ENCODE data around the gene COL27A1. TPM values are rescaled to one million over a fixed set of nuclear protein-coding genes. Genes with fewer than 3 reads are reported as not detected.
"Not testable (repeated sequence)": the region's sequence is repeated elsewhere in the genome, so short reads cannot be mapped to it uniquely, and the experiment has no call there.

The COL27A1 gene
- polyA plus RNA-seq, 10 donors, result 23.5 to 47.3 (median 33.0) TPM

DNA sequence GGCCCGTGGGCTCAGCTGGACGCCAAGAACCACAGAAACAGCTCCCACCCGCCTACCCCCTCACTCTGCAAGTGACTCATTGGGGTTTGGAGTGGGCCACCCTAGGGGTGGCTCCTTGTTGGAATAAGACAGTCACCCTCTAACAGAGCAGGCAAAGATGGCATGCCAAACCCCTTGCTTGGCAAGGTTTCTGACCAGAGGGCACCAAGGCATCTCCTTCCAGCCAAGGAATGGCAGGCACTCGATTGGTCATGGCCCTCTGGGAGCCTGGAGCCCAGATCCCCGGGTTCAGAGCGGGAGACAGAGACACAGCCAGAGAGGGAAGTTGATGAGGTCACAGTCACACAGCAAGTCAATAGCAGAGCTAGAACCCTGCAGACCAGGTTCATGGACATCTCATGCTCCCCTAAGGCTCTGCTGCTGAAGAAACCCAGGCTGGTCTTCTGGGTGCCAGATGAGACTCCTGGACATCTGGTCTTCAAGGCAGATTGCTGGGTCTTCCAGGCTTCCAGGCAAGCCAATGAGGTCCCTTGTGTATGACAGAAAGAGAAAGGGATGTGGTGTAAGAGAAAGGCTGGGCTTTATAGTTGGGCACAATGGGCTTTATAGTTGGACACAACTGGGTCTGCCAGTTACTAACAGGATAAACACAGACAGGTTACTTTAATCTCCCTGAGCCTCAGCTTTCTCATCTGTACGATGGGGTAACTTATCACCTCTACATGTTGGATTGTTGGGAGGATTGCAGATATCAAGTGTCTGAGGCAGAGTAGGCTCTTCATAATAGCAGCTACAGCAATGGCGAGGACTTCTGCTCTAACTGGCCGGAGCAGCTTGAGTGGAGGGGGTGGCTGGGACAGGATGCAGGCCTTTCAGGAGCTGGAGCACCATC is 33.0 kb upstream of the COL27A1 start:
- no peak for DNase-seq

DNA sequence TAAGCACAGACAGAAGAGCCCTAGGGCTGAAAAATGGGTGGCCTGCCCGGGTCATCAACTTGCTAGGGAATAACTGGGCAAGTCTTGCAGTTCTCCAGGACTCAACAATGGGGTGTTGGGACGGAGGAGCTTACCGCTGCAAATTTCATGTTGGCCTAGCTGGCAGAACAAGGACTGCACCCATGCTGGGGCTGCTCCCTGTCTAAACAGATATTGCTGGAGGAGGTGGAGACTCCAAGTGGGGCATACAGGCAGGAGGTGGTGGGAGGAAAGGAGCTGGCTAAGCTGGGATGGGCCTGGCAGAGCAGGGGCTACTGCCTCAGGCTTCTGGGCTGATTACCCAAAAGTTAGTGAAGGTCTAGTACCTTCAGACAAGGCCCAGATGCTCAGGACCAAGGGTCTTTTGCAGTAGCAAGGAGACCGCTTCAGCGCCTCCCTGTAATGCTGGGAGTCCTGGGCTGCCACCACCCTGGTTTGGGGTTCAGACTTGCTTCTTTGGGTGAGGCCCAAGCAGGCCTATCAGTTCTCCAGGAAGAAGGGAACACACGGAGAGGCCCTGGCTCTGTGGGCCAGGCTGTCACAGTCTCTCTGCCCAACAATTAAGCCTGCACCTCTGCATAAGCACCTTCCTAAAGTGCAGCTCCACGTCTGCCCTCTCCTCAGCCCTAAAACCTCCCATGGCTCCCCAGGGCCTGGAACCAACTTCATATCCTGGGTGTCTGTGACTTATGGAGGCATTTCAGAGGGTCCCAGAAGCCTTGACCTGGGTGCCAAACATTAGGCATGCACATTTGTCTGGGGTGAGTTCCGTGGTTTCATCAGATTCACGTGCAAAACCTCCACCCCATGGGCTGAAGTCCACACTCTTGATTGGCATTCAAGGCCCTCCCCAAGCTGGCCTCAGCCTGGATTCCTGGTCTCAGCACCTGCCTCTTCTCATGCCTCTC is 32.0 kb upstream of the COL27A1 start:
- no peak for DNase-seq

DNA sequence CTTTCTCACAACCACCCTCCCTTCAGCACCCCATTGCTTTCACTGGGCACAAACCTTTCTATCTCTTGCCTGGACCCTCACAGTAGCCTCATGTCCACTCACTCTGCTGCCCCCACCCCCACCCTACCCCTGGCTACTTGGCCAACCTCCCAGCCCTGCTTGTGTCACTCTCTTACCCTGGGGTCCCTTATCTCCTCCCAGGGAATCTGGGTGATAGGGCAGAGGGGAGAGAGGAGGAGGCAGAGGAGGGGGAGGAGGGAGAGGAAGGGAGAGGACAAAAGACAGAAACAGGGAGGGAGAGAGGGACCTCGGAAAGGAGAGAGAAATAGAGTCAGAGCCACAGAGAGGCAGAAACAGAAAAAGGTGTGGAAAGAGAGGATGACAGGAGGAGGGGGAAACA is 31.2 kb upstream of the COL27A1 start:
- no peak for DNase-seq

DNA sequence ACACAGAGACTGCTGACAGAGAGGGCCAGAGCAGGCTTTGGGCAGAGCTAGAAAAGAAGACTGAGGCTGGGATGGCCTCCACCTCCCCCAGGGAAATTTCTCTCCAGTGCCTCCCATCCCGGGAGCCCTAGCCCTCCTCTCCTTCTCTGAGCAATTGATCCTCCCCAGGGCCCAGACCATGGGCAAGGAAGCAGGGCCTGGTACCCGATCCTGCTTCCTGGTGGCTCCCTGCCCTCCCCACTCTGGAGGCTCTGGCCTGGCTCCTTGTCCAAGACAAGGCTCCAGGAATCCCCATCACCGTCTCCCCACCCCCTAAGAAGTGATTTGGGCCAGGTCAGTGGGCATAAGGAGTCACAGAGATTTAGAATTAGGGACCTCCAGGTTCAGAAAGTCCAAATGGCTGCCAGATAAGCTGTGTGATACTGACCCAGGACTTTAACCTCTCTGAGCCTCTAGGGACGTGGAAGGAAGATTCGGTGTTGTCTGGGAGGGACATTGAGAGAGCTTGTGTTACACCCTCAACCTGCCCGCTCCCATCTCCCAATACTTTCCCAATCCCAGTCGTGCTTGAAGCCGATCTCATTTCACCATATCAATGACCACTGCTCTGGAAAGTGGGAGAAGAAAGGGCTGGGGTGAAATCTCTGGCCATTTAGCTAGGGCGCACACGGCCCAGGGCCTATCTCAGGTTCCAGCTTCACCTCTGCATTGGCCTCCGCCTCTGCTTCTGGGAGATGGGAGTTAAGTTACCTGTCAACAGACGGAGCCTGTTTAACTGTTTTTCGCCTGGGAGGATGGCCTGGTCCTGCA is 30.5 kb upstream of the COL27A1 start:
- no peak for DNase-seq

DNA sequence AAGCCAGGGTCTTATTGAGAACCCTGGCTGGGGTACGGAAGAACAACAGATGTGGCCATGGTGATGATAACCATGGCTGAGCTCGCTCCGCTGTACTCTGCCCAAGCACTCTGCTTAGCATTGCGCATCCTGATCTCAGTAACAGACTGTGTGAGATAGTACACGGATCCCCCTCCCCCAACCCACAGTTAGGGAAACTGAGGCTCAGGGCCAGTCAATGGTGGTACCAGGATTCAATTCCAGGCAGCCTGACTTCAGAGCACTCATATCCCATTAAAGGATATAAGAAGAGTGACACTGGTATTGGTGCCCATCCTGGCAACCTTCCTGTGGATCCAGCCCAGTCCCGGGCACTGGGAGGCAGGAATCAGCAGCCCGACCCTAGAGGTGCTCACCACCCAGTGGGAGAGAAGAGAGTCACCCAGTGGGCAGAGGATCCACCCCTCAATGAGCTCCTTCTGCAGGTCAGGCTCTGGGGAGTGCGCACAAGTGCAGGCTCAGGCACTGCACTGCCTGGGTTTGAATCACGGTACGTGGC is 29.8 kb upstream of the COL27A1 start:
- no peak for DNase-seq

DNA sequence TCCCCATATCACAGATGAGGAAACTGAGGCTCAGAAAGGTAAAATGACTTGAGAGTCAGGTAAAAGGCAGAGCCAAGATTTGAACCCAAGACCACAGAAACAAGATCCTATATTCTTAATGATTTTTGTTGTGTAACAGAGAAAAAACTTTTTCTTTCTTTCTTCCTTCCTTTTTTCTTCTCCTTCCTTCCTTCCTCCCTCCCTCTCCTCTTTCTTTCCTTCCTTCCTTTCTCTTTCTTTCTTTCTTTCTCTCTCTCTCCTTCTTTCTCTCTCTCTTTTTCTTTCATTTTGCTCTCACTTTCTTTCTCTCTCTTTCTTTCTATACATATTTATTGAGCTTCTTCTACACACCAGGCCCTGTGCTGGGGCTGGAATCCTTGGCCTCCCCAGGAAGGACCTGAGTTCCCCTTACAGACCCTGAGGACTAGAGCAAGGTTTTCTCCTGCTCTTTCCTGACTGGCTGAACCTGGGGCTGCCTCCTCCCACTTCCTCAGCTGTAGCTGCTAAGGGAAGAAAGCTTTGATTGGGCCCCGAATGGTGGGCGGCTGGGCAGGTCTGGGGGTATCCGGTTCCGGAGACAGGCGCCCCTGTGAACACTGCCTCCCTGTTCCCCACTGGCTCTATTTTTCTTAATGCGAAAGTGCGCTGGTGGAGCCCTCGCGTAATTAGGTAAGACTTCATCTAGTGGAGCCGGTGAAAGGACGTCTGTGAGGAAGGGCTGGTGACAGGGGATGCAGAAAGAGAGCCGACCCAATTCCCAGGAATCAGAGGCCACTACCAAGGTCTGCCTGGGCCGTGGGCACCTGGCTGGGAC is 28.9 kb upstream of the COL27A1 start:
- DNase-seq, result no peak

DNA sequence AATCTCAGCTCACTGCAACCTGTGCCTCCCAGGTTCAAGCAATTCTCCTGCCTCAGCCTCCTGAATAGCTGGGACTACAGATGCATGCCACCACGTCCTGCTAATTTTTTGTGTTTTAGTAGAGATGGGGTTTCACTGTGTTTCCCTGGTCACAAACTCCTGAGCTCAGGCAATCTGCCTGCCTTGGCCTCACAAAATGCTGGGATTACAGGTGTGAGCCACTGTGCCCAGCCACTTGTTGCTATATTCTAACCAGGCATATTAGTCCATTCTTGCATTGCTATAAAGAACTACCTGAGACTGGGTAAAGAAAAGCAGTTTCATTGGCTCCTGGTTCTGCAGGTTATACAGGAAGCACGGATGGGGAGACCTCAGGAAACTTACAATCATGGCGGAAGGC is 26.6 kb upstream of the COL27A1 start:
- not testable (repeated sequence) for DNase-seq

DNA sequence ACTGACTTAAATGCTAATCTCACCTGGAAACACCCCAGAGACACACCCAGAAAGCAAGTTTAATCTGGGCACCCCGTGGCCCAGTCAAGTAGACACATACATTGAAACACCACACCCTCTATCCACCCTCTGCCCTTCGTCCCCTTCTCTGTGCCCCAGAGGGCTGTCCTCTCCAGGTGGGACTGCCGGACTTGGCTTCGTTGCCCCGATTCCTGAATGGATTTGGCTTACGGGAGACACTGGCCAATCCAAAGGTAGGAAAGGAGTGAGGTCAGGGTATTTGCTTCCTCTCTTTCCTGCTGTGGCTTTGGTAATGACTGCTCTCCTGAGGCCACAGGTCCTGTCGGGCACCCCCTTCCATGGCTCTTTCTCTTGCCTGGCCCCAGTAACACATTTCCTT is 25.2 kb upstream of the COL27A1 start:
- DNase-seq, result no peak

DNA sequence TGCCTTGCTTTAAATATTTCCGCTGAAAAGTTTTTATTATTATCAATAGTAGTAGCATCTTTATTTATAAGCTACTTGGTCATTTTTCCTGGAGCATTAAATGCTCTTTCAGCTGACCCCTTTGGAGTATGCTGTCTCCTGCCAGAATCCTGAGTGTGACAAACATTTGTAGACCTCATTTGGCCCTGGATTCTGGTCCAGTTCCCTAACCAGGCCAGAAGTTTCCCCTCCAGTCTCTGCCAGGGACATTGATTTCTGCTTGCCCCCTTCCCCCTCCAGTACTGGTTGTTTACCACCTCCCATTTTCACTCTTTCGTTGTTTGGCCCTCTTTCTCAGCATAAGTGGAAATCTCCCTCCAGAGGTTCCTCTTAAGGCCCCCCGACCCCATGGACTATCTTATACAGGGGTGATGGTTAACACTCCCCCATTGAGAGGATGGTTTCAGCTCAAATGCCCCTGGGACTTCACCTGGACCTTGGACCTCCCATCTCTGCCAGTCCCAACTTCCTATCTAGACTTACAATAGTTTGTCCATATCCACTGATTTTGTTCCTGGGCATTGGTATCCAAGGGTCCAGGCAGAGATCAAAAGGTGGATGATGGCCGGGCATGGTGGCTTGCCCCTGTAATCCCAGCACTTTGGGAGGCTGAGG is 24.6 kb upstream of the COL27A1 start:
- no peak for DNase-seq

DNA sequence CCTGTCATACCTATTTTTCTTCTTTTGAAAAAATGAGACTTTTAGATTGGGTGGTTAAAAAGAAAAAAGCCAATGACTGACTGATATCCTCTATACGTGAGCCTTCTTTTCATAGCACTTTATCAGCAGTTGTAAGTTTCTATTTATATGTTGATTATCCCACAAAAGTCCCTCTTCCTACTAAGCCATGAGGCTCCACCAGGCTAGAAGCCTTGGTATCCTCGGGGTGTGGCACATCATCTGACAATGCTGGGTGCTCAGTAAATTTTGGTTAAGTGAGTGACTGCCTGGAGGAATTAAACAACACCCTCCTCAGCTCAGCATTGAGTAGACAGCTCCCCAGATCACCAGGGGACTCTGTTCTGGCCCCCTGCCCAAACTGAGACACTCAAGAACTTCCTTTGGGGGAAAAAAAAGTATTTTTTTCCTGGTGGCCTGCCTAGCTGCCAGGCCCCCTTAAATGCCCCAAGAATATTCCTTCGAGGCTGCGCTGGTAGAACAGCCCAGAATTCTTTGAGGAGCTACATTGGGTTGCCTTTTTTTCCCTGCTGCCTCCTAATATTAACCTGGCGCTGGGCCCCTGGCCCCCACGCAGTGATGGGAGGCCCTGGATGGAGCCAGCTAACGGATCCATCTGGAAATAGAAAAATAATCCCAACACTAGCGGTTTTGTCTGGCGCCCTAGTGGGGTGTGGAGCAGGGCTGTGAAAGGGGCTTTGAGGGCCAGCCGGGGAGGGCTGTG is 23.4 kb upstream of the COL27A1 start:
- DNase-seq, result peak in 1 of 3 donors; percentile 65

DNA sequence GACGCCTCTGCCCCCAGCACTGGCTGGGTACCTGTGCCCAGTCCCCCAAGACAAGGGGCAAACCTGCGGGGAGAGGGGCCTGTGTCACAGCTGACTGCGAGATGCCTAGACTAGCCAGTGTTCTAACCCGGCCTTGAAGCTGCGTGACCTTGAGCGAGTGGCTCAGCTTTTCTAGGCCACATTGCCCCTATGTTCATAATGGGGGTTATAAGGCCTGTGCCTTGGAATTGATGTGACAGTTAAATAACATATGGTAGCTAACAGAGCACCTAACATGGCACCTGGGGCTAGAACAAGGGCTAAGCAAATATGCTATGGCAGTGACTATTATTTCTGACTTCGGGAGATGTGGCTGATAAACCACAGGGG is 22.8 kb upstream of the COL27A1 start:
- DNase-seq, result no peak

DNA sequence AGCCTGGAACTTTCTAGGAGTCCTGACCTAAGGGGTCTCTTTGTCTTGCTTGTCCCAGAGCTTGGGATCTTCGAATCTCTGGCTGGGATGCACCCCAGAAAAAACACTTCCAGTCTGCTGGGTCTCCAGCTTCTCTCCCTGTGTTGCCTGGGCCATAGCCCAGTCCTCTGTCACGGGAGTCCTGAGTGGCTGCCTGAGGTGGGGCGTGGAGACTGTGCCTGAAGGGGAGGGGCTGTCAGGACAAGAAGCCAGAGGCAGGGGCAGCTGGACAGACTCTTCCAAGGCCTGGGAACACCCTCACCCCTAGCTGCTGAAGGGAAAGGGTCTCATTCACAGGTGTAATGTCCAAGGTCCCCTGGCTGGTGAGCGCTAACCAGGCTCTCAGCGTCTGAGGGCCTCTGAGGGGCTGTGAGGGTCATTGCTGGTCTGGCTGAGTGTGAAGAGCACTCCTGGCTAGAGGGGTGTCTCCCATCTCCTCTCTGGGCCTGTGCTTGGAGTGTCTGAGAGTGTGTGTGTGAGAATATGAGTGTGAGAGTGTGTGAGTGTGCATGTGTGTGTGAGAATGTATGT is 20.4 kb upstream of the COL27A1 start:
- DNase-seq, result no peak

DNA sequence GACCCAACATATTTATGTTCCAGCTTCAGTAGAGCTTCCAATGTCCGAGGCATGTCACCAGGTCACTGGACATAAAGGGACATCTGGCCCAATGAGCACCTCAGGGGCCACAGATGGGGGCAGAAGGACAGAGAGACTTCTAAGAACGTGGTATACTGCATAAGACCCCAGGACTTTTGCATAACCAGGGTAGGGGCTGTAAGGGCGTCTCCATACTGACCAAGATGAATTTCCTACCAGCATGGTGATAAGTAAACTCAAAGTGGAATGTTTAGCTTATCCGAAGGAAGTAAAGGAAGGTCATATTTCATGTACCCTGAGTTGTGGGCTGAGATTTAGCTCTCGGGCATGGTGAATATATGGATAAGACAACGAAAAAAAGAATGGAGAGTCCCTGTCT is 17.5 kb upstream of the COL27A1 start:
- no peak for DNase-seq

DNA sequence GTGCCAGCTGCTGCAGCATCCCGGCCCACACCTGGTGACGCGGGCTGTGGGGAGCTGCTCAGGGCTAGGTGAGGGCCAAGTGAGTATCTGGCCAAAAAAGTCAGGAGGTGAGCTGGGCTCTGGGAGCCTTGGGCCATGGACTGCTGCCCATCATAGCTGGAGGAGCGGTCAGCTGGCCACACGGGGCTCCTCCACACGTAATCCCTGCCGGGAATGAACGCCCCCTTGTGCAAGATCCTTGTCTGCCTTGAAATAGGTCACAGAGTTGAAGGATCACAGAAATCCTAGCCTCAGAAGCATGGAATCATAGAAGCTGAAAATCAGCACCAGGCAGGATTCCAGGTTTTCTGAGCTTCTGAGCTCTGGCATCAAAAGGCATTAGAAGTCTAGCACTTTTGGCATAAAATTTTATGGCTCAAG is 16.8 kb upstream of the COL27A1 start:
- no peak for DNase-seq

DNA sequence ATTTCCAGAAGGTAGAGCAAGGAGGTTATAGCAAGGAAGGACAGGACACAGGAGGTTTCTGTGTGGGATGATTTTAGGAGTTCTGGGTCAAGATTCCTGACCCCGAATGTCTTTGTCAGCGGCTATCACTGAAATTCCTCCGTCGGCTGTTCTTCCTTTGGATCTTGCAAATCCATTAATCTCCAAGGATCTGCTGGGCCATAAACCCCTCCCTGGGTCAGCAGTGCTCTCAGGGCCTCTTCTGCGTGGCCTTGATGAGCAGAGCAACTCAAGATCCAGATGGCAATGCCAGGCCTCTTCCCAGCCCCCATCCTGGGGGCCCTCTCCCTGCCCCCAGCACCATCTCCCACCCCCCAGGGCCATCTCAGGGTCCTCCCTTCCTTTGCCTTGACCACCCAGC is 16.3 kb upstream of the COL27A1 start:
- DNase-seq, result no peak

DNA sequence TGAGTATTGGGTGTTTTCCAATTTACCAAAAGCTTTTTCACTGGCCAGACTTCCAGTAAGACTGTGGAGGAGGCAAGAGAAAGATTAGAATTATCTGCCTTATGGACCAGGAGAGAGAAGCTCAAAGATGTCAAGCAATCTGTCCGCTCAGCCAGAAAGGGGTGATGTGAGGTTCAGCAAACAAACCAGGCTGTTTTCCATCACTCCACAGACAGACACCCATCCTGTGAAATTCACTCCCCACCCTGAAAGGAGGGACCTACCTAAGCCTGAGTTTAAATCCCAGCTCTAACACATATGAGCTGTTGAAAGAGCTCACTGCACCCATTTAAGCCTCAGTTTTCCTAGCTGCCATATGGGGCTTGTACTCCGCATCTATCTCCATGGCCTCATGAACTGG is 14.9 kb upstream of the COL27A1 start:
- DNase-seq, result no peak

DNA sequence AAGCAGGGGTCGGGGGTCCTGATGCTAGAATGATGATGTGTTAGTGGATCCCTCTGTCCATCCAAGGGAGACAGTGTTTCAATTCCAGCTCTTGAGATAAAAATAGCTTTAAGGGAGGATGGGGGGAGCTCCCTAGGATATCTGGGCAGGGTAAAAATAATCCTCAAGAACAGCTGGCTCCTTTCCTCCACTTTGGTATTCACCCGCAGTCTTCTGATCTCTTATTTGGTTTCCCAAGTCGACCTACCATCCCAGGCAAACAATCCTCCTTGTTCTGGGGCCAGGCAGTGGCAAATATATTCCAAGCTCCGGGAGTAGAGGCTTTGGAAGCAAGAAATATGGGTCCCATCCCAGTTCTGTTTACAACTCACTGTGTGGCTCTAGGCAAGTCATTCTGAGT is 14.5 kb upstream of the COL27A1 start:
- DNase-seq, result peak in 2 of 3 donors; percentile 12 to 30

DNA sequence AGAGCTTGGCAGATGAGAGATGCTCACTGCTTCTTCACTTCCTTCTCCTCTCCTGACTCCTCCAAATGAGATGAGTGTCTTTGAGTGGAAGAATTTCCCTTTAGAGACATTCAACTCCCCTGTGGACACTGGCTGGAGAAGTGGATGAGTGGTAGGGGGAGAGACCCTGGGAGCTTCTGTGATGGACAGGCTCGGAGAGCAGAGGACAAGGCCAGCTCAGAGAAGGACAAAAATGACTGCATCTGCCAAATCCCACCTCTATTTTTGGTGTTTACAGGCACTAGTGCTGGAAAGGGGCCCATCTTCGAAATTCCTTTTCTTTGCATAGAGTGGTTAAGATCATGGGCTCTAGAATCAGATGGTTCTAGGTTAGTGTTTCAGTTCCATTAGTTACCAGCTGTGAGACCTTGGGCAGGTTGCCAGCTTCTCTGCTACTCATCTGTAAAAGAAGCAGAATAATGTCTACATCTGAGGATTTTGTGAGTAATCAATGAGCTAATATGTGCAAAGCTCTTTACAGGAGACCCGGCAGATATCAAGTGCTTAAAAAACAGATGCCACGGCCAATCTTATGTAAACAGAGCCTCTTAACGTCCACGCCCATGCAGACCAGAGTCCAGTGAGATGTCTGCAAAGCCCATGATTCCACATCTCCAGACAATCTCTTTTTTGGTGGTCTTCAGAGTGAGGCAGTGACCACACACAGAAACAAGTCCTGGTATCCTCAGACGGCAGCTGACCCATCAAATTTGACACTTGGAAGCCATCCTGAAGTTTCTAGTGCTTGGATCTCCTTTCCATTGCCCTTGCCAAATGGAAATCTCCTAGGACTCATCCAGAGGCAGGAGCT is 13.6 kb upstream of the COL27A1 start:
- DNase-seq, result peak in 1 of 3 donors; percentile 59
